A549 (cell line): ENCODE results near the gene PLXNA3. TPM values are rescaled to one million over a fixed set of nuclear protein-coding genes. Genes with fewer than 3 reads are reported as not detected.

ENCODE experiments used
- ATAC-seq, 2 experiments: fragments of 200-7000 bp in 1 of 2; fragments of >200 bp in 1 of 2; cut with Nextera tagmentation in 1 of 2; cut with Tn5 transposase in 1 of 2; 3 replicates each; pipeline versions ENCODE4 v1.8.0 to v1.9.1; 2018 to 2020; ENCODE audit warnings: mild to moderate bottlenecking in 1 of 2, moderate library complexity in 1 of 2
- CTCF ChIA-PET: fragments of 300-600 bp; sonication (Branson Sonifier 250); formaldehyde crosslinking; extraction: SDS; loops from one replicate; lab custom pipeline; 2021; ENCODE audit warnings: antibody characterized with exemption, inconsistent platforms; lab: Yijun Ruan, JAX
- POLR2A ChIA-PET: fragments of 350-600 bp; formaldehyde crosslinking; extraction: SDS; loops from one replicate; lab custom pipeline; 2021; ENCODE audit warnings: antibody characterized with exemption, inconsistent platforms; lab: Yijun Ruan, JAX
- DNase-seq, 2 experiments: peaks; one replicate each; pipeline versions ENCODE4 v3.0.0 to v3.0.0-alpha.2; 2011 to 2016; ENCODE audit warnings: low read depth in 1 of 2, low spot score in 1 of 2
- FAIRE-seq: peaks from 2 replicates; lab custom pipeline; 2011; peaks lifted over from hg19 to GRCh38; lab: Jason Lieb, UNC
- H3K27ac ChIP-seq, 2 experiments: fragments of >200 bp; sonication (Bioruptor Twin); formaldehyde crosslinking; 3 replicates each; pipeline ENCODE4 v1.5.1; 2016 to 2017
- H3K4me1 ChIP-seq: fragments of >200 bp; sonication (Bioruptor Twin); formaldehyde crosslinking; 3 replicates; pipeline ENCODE4 v1.6.1; 2016
- H3K4me2 ChIP-seq: fragments of >200 bp; sonication (Bioruptor Twin); formaldehyde crosslinking; 3 replicates; pipeline ENCODE4 v1.6.1; 2016
- H3K4me3 ChIP-seq: fragments of >200 bp; sonication (Bioruptor Twin); formaldehyde crosslinking; 3 replicates; pipeline ENCODE4 v1.5.1; 2016
- H3K9me3 ChIP-seq: fragments of >200 bp; sonication (Bioruptor Twin); formaldehyde crosslinking; 3 replicates; pipeline ENCODE4 v1.6.1; 2016
- BHLHE40 ChIP-seq: IDR thresholded peaks from 2 replicates; pipeline ENCODE4 v1.6.1; 2012; ENCODE audit warnings: low read depth, low read length, inconsistent platforms
- CBX8 ChIP-seq: fragments of 200-600 bp; sonication (generic); IDR thresholded peaks from 2 replicates; pipeline ENCODE4 v1.6.1; 2016
- ELK1 ChIP-seq: fragments of 150-350 bp; IDR thresholded peaks from 2 replicates; pipeline ENCODE4 v1.6.1; 2014; ENCODE audit warnings: low read depth, mild to moderate bottlenecking, low read length
- EP300 ChIP-seq, 2 experiments: fragments of >200 bp; sonication (Bioruptor Twin); formaldehyde crosslinking; IDR thresholded peaks; 2 replicates in 1 of 2; 3 replicates in 1 of 2; pipeline ENCODE4 v1.6.1; 2016 to 2017
- ESRRA ChIP-seq: fragments of 150-350 bp; IDR thresholded peaks from 2 replicates; pipeline ENCODE4 v1.6.1; 2014; ENCODE audit warnings: mild to moderate bottlenecking, low read length, borderline replicate concordance
- HMGXB4 ChIP-seq: fragments of 250-450 bp; sonication (Bioruptor Pico); IDR thresholded peaks from 2 replicates; pipeline ENCODE4 v1.5.0; 2021; ENCODE audit warnings: mild to moderate bottlenecking, moderate library complexity, borderline replicate concordance
- HOXB5 ChIP-seq: fragments of 250-450 bp; sonication (Bioruptor Pico); IDR thresholded peaks from 2 replicates; pipeline ENCODE4 v1.5.0; 2020; ENCODE audit warnings: mild to moderate bottlenecking, moderate library complexity
- JUN ChIP-seq, 2 experiments: fragments of >200 bp; sonication (Bioruptor Twin); formaldehyde crosslinking; IDR thresholded peaks; 2 replicates in 1 of 2; 3 replicates in 1 of 2; pipeline ENCODE4 v1.6.1; 2016 to 2017
- JUNB ChIP-seq: fragments of >200 bp; sonication (Bioruptor Twin); formaldehyde crosslinking; IDR thresholded peaks from 2 replicates; pipeline ENCODE4 v1.6.1; 2016
- KDM1A ChIP-seq: fragments of 200-600 bp; sonication (generic); IDR thresholded peaks from 2 replicates; pipeline ENCODE4 v1.6.1; 2016; ENCODE audit warnings: low read depth, mild to moderate bottlenecking
- MAX ChIP-seq: IDR thresholded peaks from 2 replicates; pipeline ENCODE4 v1.6.1; 2012
- NPAS2 ChIP-seq: fragments of 250-450 bp; sonication (Bioruptor Pico); IDR thresholded peaks from 2 replicates; pipeline ENCODE4 v1.8.0; 2022; ENCODE audit warnings: mild to moderate bottlenecking, moderate library complexity, borderline replicate concordance
- NR3C1 ChIP-seq: fragments of >200 bp; sonication (Bioruptor Twin); formaldehyde crosslinking; IDR thresholded peaks from 3 replicates; pipeline ENCODE4 v1.6.1; 2017
- RAD21 ChIP-seq, 2 experiments: fragments of >200 bp in 1 of 2; sonication (Bioruptor Twin) in 1 of 2; formaldehyde crosslinking in 1 of 2; IDR thresholded peaks in 1 of 2; conservative IDR thresholded peaks in 1 of 2; 2 replicates in 1 of 2; 3 replicates in 1 of 2; pipeline ENCODE4 v1.6.1; 2012 to 2018; ENCODE audit warnings: inconsistent platforms in 1 of 2
- USF2 ChIP-seq: fragments of 450-650 bp; IDR thresholded peaks from 2 replicates; pipeline ENCODE4 v1.6.1; 2014; ENCODE audit warnings: antibody characterized with exemption
- ZNF302 ChIP-seq: fragments of 250-450 bp; sonication (Bioruptor Pico); IDR thresholded peaks from 2 replicates; pipeline ENCODE4 v1.9.0; 2021; ENCODE audit warnings: inconsistent platforms, mild to moderate bottlenecking, moderate library complexity
- ZSCAN20 ChIP-seq: fragments of 250-450 bp; sonication (Bioruptor Pico); IDR thresholded peaks from 2 replicates; pipeline ENCODE4 v1.8.0; 2022; ENCODE audit warnings: mild to moderate bottlenecking, moderate library complexity
- WGBS: methylation state at CpG from one replicate; pipeline ENCODE4 v1.1.6; 2017; ENCODE audit errors: missing lambda C conversion rate; 5-methylcytosine and 5-hydroxymethylcytosine counted together
- polyA plus RNA-seq, 4 experiments: library from polyadenylated mRNA; depleted of rRNA in 3 of 4; stranded (reverse); fragments of >200 nt; fragmentation: RNase III in 1 of 4; extraction: RNeasy Plus Mini Kit Qiagen cat#74134 plus additional on column Dnase treatment in 1 of 4; gene quantifications; 2 replicates in 3 of 4; 3 replicates in 1 of 4; pipeline ENCODE4 v1.2.3, GENCODE V29; 2011 to 2017

PLXNA3 gene
- polyA plus RNA-seq, 2 of the 4 experiments (the other 2 are of a cell fraction), result 3.4 to 10.1 TPM

- no peaks in the 10 kb centered on the region for H3K4me1 ChIP-seq
- no peak overlapping the region for H3K4me2 ChIP-seq
- TF ChIP-seq RAD21 (conservative IDR thresholded peaks at IDR 0.05 in 1 of 2, IDR thresholded peaks at IDR 0.05 in 1 of 2) (no peak), BHLHE40 (no peak), ELK1 (no peak), JUNB (no peak), HOXB5 (CRISPR knock-in tag) (no peak), NPAS2 (CRISPR knock-in tag) (no peak), ZSCAN20 (no peak), ESRRA (no peak), CBX8 (no peak), MAX (no peak), ZNF302 (CRISPR knock-in tag) (no peak), EP300 (IDR thresholded peaks at IDR 0.05) (no peak), USF2 (no peak), NR3C1 (no peak)
- ChIA-PET POLR2A (no interaction called here), CTCF (no interaction called here)
- no peak for DNase-seq
- H3K27ac ChIP-seq, result no peak overlapping the region
- H3K4me3 ChIP-seq, result no peak overlapping the region
- no peak for ATAC-seq
- WGBS, result 95% methylated on average over 12 of the region's 28 CpGs
- FAIRE-seq, result no peak
- H3K9me3 ChIP-seq, result no peaks in the 10 kb centered on the region
Observed at GRCh38 chrX:154464806-154465365, 6.8 kb downstream of the PLXNA3 start.

- H3K4me3 ChIP-seq, result no peak overlapping the region
- ATAC-seq (no peak), FAIRE-seq (no peak), DNase-seq (no peak)
- H3K9me3 ChIP-seq, result no peaks in the 10 kb centered on the region
- ChIA-PET POLR2A (no interaction called here), CTCF (no interaction called here)
- H3K4me1 ChIP-seq, result no peaks in the 10 kb centered on the region
- H3K27ac ChIP-seq, result no peak overlapping the region
- 64% methylated on average over 3 of the region's 14 CpGs for whole genome bisulfite sequencing
- no peak overlapping the region for H3K4me2 ChIP-seq
- no peak for TF ChIP-seq KDM1A
- TF ChIP-seq RAD21 (conservative IDR thresholded peaks at IDR 0.05 in 1 of 2, IDR thresholded peaks at IDR 0.05 in 1 of 2), result no peak
- TF ChIP-seq JUN (IDR thresholded peaks at IDR 0.05), result no peak
Observed at GRCh38 chrX:154465601-154466000, 7.5 kb downstream of the PLXNA3 start.

GRCh38 chrX:154466036-154466435 lies 8.0 kb downstream of the PLXNA3 start:
- WGBS, result 89% methylated on average over 10 of the region's 32 CpGs
- no peak for TF ChIP-seq HMGXB4 (CRISPR knock-in tag)
- no peak for TF ChIP-seq BHLHE40
- ChIA-PET CTCF (no interaction called here), POLR2A (no interaction called here)
- no peak for DNase-seq
- no peaks in the 10 kb centered on the region for H3K4me1 ChIP-seq
- no peak overlapping the region for H3K4me2 ChIP-seq
- no peak overlapping the region for H3K4me3 ChIP-seq
- no peak overlapping the region for H3K27ac ChIP-seq
- FAIRE-seq, result no peak
- no peak for ATAC-seq
- no peaks in the 10 kb centered on the region for H3K9me3 ChIP-seq
